ENCODE measurements around the gene DKK1. TPM values are rescaled to one million over a fixed set of nuclear protein-coding genes. Genes with fewer than 3 reads are reported as not detected.

Gene DKK1
- total RNA-seq, 2 donors from 2014 or later = 12.0 to 28.9 TPM

DNA sequence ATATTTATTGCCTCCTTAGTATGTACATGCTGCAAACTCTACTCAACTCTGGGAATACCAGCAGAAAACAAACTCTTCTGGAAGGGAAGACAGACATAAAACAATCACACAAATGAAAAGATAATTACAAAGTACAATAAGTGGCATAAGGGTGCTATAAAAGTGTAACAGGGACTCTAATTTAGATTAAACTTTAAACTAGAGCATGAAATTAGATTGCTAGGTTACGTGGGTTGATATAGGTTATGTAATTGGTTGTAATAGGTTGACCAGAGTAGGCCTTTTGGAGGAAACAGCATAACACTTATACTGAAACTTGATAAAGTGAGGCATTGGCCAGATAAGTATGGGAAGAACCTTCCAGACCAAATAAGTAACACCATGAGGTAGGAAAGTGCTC, 26.2 kb upstream of the DKK1 start:
- Histone ChIP-seq H3K4me3 (ENCODE audit: low read length) (no peak overlapping the region), H3K9ac (ENCODE audit: extremely low read depth, low read length, poor library complexity, severe bottlenecking) (no peak overlapping the region), H3K4me1 (ENCODE audit: control insufficient read depth, insufficient read depth, low read length) (no peaks in the 10 kb centered on the region), H3K27me3 (ENCODE audit: control insufficient read depth, insufficient read depth, low read length, poor library complexity, severe bottlenecking) (no peaks in the 10 kb centered on the region), H3K36me3 (ENCODE audit: control insufficient read depth, insufficient read depth, low read length) (no peaks in the 10 kb centered on the region), H3K27ac (ENCODE audit: low read depth, low read length) (no peak overlapping the region), H3K9me3 (ENCODE audit: control insufficient read depth, low read length) (no peaks in the 10 kb centered on the region)
- Mint-ChIP-seq H3K27me3 (ENCODE audit: insufficient read depth) (no peaks in the 10 kb centered on the region), H3K36me3 (ENCODE audit: low read depth) (no peaks in the 10 kb centered on the region), H3K9me3 (peaks cover 2% of the 10 kb centered on the region), H3K4me3 (no peak overlapping the region), H3K27ac (no peak overlapping the region), H3K4me1 (peaks cover 14% of the 10 kb centered on the region)
- TF ChIP-seq, protein P1, sequence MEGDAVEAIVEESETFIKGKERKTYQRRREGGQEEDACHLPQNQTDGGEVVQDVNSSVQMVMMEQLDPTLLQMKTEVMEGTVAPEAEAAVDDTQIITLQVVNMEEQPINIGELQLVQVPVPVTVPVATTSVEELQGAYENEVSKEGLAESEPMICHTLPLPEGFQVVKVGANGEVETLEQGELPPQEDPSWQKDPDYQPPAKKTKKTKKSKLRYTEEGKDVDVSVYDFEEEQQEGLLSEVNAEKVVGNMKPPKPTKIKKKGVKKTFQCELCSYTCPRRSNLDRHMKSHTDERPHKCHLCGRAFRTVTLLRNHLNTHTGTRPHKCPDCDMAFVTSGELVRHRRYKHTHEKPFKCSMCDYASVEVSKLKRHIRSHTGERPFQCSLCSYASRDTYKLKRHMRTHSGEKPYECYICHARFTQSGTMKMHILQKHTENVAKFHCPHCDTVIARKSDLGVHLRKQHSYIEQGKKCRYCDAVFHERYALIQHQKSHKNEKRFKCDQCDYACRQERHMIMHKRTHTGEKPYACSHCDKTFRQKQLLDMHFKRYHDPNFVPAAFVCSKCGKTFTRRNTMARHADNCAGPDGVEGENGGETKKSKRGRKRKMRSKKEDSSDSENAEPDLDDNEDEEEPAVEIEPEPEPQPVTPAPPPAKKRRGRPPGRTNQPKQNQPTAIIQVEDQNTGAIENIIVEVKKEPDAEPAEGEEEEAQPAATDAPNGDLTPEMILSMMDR (conservative IDR thresholded peaks at IDR 0.05) = no peak
- 93% methylated on average over 1 of the region's 1 CpG; no CpG with 5 or more reads in 1 of the 2 experiments for WGBS, 2 experiments (ENCODE audit: insufficient coverage in 1 of 2, insufficient read length in 1 of 2)
- no peak for DNase-seq

GRCh38 chr10:52297747-52298146, 16.3 kb upstream of the DKK1 start:
- no peak overlapping the region for H3K27ac Mint-ChIP-seq
- TF ChIP-seq, protein P1 (conservative IDR thresholded peaks at IDR 0.05) = no peak
- no peaks in the 10 kb centered on the region for H3K27me3 ChIP-seq (ENCODE audit: control insufficient read depth, insufficient read depth, low read length, poor library complexity, severe bottlenecking)
- DNase-seq = no peak
- WGBS, 2 experiments (ENCODE audit: insufficient coverage in 1 of 2, insufficient read length in 1 of 2) = 84 to 86% methylated on average over 4 of the region's 4 CpGs
- H3K9me3 ChIP-seq (ENCODE audit: control insufficient read depth, low read length) = peaks cover 10% of the 10 kb centered on the region
- H3K36me3 ChIP-seq (ENCODE audit: control insufficient read depth, insufficient read depth, low read length) = no peaks in the 10 kb centered on the region
- no peaks in the 10 kb centered on the region for H3K4me1 ChIP-seq (ENCODE audit: control insufficient read depth, insufficient read depth, low read length)
- no peak overlapping the region for H3K4me3 Mint-ChIP-seq
- H3K4me3 ChIP-seq (ENCODE audit: low read length) = no peak overlapping the region
- H3K9me3 Mint-ChIP-seq = peaks cover 2% of the 10 kb centered on the region
- H3K27me3 Mint-ChIP-seq (ENCODE audit: insufficient read depth) = no peaks in the 10 kb centered on the region
- H3K27ac ChIP-seq (ENCODE audit: low read depth, low read length) = no peak overlapping the region
- no peaks in the 10 kb centered on the region for H3K36me3 Mint-ChIP-seq (ENCODE audit: low read depth)
- H3K4me1 Mint-ChIP-seq = no peaks in the 10 kb centered on the region
- H3K9ac ChIP-seq (ENCODE audit: extremely low read depth, low read length, poor library complexity, severe bottlenecking) = no peak overlapping the region

GRCh38 chr10:52300599-52301277, 13.3 kb upstream of the DKK1 start:
- 92 to 96% methylated on average over 4 of the region's 4 CpGs for WGBS, 2 experiments (ENCODE audit: insufficient coverage in 1 of 2, insufficient read length in 1 of 2)
- Mint-ChIP-seq H3K4me3 (no peak overlapping the region), H3K27ac (no peak overlapping the region), H3K36me3 (ENCODE audit: low read depth) (no peaks in the 10 kb centered on the region), H3K27me3 (ENCODE audit: insufficient read depth) (no peaks in the 10 kb centered on the region), H3K4me1 (no peaks in the 10 kb centered on the region), H3K9me3 (peaks cover 2% of the 10 kb centered on the region)
- no peaks in the 10 kb centered on the region for H3K27me3 ChIP-seq (ENCODE audit: control insufficient read depth, insufficient read depth, low read length, poor library complexity, severe bottlenecking)
- DNase-seq = peak; percentile 37
- TF ChIP-seq, protein P1 (conservative IDR thresholded peaks at IDR 0.05) = no peak
- H3K4me3 ChIP-seq (ENCODE audit: low read length) = no peak overlapping the region
- no peaks in the 10 kb centered on the region for H3K36me3 ChIP-seq (ENCODE audit: control insufficient read depth, insufficient read depth, low read length)
- H3K9me3 ChIP-seq (ENCODE audit: control insufficient read depth, low read length) = peaks cover 10% of the 10 kb centered on the region
- H3K27ac ChIP-seq (ENCODE audit: low read depth, low read length) = no peak overlapping the region
- no peaks in the 10 kb centered on the region for H3K4me1 ChIP-seq (ENCODE audit: control insufficient read depth, insufficient read depth, low read length)
- H3K9ac ChIP-seq (ENCODE audit: extremely low read depth, low read length, poor library complexity, severe bottlenecking) = no peak overlapping the region
